ENCODE data around the gene CBLB.

CBLB gene

DNA sequence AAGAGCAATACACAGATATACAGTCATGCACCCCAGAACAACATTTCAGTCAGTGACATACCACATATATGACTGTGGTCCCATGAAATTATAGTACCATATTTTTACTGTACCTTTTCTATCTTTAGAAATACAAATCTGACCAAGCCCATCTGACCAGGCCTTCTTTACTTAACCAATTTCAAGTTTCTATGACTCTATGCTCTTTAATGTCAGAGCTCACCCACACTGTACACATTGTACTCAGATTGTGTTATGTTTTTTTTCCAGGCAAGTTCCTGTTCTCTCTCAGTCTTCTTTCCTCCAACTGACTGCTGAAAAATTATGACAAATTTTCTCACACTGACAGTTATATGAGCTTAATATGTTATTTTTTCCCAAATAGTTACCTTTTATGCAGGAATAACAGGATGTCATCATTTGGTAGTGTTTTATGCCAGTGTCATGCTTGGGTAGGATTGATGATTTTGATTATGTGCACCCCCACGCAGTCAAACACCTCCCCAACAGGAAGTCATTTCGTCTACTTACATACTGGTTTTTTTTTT, 8.0 kb upstream of the CBLB start:
- no peak overlapping the region for H3K4me3 ChIP-seq (ENCODE audit: low read depth, low read length)
- peak; percentile 52 for DNase-seq (ENCODE audit: low read depth)

DNA sequence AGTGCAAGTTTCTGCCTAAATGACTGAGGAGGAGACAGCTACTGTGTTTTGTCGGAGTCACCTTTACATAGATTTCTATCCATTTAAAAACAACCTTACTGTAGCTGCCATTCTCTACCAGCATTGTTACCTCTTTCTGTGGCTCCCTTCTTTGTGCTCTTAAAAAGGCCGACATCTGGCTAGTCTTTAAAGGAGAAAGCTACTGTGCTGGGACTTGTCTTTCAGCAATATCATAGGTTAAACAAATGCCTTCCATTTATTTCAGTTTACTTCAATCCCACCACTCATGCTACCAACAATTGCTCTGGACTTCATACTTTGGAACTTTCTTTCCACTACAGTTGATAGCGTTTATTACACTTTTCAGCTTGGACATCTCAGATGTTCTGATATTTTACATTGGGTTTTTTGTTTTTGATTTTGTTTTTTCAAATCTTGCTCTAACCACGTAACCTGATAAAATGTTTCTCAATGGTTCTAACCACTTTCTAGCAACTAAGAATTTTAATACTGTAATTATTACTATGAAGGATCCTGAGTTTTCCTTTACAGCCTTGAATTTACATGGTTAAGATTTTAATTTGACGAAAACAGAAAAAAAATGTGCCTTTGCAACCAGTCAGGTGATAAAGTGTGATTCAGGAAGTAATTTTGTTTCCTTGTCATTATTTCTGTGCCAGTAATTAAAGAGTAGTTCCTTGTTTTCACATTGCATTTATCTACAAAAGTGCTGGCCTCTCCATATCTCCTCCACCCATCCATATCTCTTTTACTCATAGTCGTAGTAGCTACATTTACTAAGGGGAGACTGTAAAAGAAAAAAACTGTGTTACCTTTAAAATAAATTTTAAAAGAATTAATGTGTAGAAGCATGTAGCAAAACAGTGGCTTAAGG, 1.3 kb upstream of the CBLB start:
- TF ChIP-seq, protein P1, sequence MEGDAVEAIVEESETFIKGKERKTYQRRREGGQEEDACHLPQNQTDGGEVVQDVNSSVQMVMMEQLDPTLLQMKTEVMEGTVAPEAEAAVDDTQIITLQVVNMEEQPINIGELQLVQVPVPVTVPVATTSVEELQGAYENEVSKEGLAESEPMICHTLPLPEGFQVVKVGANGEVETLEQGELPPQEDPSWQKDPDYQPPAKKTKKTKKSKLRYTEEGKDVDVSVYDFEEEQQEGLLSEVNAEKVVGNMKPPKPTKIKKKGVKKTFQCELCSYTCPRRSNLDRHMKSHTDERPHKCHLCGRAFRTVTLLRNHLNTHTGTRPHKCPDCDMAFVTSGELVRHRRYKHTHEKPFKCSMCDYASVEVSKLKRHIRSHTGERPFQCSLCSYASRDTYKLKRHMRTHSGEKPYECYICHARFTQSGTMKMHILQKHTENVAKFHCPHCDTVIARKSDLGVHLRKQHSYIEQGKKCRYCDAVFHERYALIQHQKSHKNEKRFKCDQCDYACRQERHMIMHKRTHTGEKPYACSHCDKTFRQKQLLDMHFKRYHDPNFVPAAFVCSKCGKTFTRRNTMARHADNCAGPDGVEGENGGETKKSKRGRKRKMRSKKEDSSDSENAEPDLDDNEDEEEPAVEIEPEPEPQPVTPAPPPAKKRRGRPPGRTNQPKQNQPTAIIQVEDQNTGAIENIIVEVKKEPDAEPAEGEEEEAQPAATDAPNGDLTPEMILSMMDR (conservative IDR thresholded peaks at IDR 0.05; ENCODE audit: low read depth, low read length): no peak
- peak overlapping the region; percentile 85 for H3K4me3 ChIP-seq (ENCODE audit: low read depth, low read length)
- DNase-seq (ENCODE audit: low read depth): no peak

More for the DNA sequence above, 8.0 kb upstream of the CBLB start:
- TF ChIP-seq, protein P1 (conservative IDR thresholded peaks at IDR 0.05; ENCODE audit: low read depth, low read length): no peak

DNA sequence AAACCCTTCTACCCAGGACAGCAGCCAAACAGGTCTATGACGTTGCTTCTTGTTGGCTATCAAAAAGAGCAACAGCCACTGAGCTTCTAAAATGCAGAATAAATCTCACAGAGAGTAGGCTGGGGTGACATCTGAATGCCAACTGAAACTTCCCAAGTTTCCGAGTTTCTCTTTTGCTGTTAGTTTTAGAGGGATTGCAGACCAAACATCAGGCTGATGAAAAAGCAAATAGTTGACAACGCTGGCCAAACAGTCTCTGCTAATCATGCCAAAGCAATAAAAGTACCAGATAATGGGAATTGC, 670 bp upstream of the CBLB start:
- no peak for DNase-seq (ENCODE audit: low read depth)
- peak overlapping the region; percentile 85 for H3K4me3 ChIP-seq (ENCODE audit: low read depth, low read length)
- TF ChIP-seq, protein P1 (conservative IDR thresholded peaks at IDR 0.05; ENCODE audit: low read depth, low read length): no peak

DNA sequence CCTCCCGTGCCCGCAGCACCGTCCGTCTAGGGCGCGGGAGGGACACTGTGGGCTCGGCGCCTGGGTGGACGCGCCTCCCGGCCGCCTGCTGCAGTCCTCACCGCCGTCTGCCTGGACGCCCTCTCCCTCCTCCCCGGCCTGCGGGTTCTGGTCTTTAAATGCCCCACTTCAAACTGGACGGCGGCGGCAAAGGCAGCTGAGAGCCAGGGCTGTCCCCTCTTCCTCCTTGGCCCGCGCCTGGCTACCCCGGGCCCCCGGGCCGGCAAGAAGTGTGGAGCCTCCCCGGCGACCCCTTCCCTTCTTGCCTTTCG, 426 bp downstream of the CBLB start:
- TF ChIP-seq, protein P1 (conservative IDR thresholded peaks at IDR 0.05; ENCODE audit: low read depth, low read length): no peak
- H3K4me3 ChIP-seq (ENCODE audit: low read depth, low read length): peak overlapping the region; percentile 85
- peak; percentile 61 for DNase-seq (ENCODE audit: low read depth)

DNA sequence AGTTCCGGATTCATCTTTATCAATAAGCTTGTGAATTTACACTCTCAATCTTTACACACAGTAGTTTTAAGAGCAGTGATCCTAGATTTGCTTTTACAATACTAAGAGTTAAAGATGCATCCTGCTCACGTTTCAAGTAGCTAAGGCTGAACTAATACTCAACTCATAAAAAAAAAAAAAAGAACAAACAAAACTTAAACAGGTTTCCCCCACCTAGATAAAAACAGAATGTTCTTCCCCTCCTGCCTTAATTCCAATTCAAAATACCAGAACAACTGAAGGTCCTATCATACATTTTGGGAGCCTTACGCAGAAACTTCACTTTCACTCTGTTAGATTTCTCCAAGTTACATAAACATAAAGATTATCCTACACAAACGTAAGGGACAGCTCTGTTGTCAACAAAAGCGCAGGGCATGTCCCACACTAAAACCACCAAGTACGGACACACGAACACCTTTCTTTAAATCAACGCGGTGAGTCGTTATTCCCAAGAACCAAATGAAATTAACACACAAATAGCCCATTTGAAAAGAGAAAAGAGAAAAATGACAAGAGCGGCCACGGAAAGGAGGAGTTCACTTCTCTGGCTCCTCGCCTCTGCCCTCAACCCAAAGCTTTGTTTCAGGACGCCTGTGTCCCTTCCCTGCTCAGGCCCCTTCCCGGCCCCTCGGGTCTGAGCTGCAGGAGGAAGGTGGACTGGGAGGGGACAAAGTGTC, 941 bp downstream of the CBLB start:
- TF ChIP-seq, protein P1 (conservative IDR thresholded peaks at IDR 0.05; ENCODE audit: low read depth, low read length): no peak
- DNase-seq (ENCODE audit: low read depth): peak; percentile 36
- peak overlapping the region; percentile 85 for H3K4me3 ChIP-seq (ENCODE audit: low read depth, low read length)

DNA sequence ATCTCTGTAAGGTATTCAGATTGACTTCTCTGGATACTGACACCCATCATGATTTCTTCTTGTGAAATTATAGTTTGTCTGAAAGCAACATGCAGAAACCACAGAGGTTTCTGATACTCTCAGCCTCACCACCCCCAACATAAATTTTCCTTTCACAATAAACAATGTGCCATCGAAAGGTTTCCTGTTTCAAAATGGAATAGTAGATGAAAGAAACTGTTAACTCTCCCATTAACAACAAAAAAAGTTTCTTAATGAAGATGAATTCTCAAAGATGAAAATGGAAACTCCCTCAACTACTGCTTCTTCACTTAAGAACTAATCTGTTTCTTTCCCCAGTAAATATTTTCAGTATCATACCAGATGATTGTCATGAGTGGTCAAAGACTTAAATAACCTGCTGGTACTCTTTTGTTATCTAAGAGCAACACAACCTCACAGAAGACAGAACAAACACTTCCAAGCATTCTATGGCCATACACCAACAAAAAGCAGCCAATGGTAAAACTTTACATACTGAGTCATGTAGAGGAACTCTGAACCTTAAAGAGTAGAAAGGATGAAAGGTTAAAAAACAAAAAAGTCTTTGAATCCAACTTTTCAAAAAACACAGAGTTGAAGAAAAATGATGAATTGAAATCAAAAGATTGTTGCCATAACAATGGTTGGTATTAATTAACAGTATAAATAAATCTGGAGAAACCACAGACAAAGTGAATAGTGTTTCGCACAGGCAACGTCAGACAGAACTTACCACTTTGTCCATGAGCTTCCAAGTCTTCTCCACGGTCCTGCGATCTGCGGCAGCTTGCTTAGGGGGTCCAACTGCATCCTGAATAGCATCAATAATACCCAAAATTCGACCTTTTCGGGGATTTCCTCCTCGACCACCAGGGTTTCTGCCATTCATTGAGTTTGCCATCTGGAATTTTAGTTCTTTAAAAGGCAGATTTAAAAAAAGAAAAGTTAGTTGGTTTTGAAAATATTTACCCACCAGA, 1.9 kb downstream of the CBLB start:
- TF ChIP-seq, protein P1 (conservative IDR thresholded peaks at IDR 0.05; ENCODE audit: low read depth, low read length): no peak
- peak; percentile 68 for DNase-seq (ENCODE audit: low read depth)
- peak overlapping the region; percentile 85 for H3K4me3 ChIP-seq (ENCODE audit: low read depth, low read length)

Measured in choroid plexus epithelial cell (primary cell).